Neural cell (in vitro differentiated cells): Measurements from ENCODE around the gene RABL6. TPM values are rescaled to one million over a fixed set of nuclear protein-coding genes. Genes with fewer than 3 reads are reported as not detected.

Experiments
- H2AFZ ChIP-seq: fragments of 200-600, 300-800 bp; sonication (generic), shearing (Covaris generic); 2 replicates; pipeline ENCODE4 v1.6.0; 2014; ENCODE audit warnings: low read depth, mild to moderate bottlenecking, antibody characterized with exemption, low read length, moderate library complexity
- H3F3A ChIP-seq: fragments of 200-600 bp; shearing (Covaris generic); 2 replicates; pipeline ENCODE4 v1.6.1; 2016; ENCODE audit warnings: mild to moderate bottlenecking, moderate library complexity, mixed read lengths, antibody characterized with exemption, low read length; ENCODE audit not compliant: insufficient read depth, poor library complexity, severe bottlenecking
- H3K27ac ChIP-seq: fragments of 200-600, 300-800 bp; sonication (generic), shearing (Covaris generic); 2 replicates; pipeline ENCODE4 v1.5.1; 2014; ENCODE audit warnings: mild to moderate bottlenecking, low read length, moderate library complexity
- H3K27me3 ChIP-seq: fragments of 300-800, 200-600 bp; sonication (generic), shearing (Covaris generic); 2 replicates; pipeline ENCODE4 v1.6.0; 2014; ENCODE audit warnings: mild to moderate bottlenecking, low read depth, low read length, moderate library complexity; ENCODE audit not compliant: insufficient read depth
- H3K36me3 ChIP-seq: fragments of 300-800, 200-600 bp; sonication (generic), shearing (Covaris generic); 2 replicates; pipeline ENCODE4 v1.5.1; 2014; ENCODE audit warnings: mild to moderate bottlenecking, antibody characterized with exemption, low read length, moderate library complexity; ENCODE audit not compliant: insufficient read depth
- H3K4me2 ChIP-seq: fragments of 300-800, 200-600 bp; sonication (generic), shearing (Covaris generic); 2 replicates; pipeline ENCODE4 v1.6.0; 2014; ENCODE audit warnings: mild to moderate bottlenecking, low read length
- H3K4me3 ChIP-seq: fragments of 300-800, 200-600 bp; sonication (generic), shearing (Covaris generic); 2 replicates; pipeline ENCODE4 v1.5.1; 2014; ENCODE audit warnings: mild to moderate bottlenecking, low read length, moderate library complexity
- H3K79me2 ChIP-seq: fragments of 200-600 bp; shearing (Covaris generic); replicated peaks from 2 replicates; pipeline ENCODE4 v1.6.0; 2014; ENCODE audit warnings: mild to moderate bottlenecking, low read length, moderate library complexity; ENCODE audit not compliant: insufficient read depth
- H3K9ac ChIP-seq: fragments of 300-800, 200-600 bp; sonication (generic), shearing (Covaris generic); 2 replicates; pipeline ENCODE4 v1.6.1; 2016; ENCODE audit warnings: mild to moderate bottlenecking, low read length, mixed read lengths
- H3K9me2 ChIP-seq: fragments of 200-600 bp; shearing (Covaris generic); 2 replicates; pipeline ENCODE4 v1.6.1; 2016; ENCODE audit warnings: mild to moderate bottlenecking, low read length, mixed read lengths; ENCODE audit not compliant: insufficient read depth
- H3K9me3 ChIP-seq: fragments of 200-600, 300-800 bp; sonication (generic), shearing (Covaris generic); 2 replicates; pipeline ENCODE4 v1.6.1; 2016; ENCODE audit warnings: mild to moderate bottlenecking, mixed run types, low read length, moderate library complexity, mixed read lengths
- H4K20me1 ChIP-seq: fragments of 200-600 bp; shearing (Covaris generic); 2 replicates; pipeline ENCODE4 v1.6.1; 2016; ENCODE audit warnings: mild to moderate bottlenecking, mixed run types; ENCODE audit not compliant: insufficient read depth
- EP300 ChIP-seq: fragments of 450-650 bp; conservative IDR thresholded peaks from 2 replicates; pipeline ENCODE4 v1.6.1; 2014; ENCODE audit warnings: antibody characterized with exemption, mild to moderate bottlenecking, moderate library complexity; ENCODE audit not compliant: poor library complexity, severe bottlenecking
- EZH2 ChIP-seq: fragments of 200-600, 300-800 bp; shearing (Covaris generic), sonication (generic); IDR thresholded peaks from 2 replicates; pipeline ENCODE4 v1.6.1; 2014; ENCODE audit warnings: antibody characterized with exemption, low read length, borderline replicate concordance, mild to moderate bottlenecking; ENCODE audit not compliant: insufficient read depth, poor library complexity, severe bottlenecking
- MXI1 ChIP-seq: fragments of 450-650 bp; conservative IDR thresholded peaks from 2 replicates; pipeline ENCODE4 v1.6.1; 2014; ENCODE audit warnings: antibody characterized with exemption, mild to moderate bottlenecking; ENCODE audit not compliant: poor library complexity, severe bottlenecking
- POLR2AphosphoS5 ChIP-seq: IDR thresholded peaks from 2 replicates; pipeline ENCODE4 v1.6.1; 2012
- RAD21 ChIP-seq: fragments of 450-650 bp; conservative IDR thresholded peaks from 2 replicates; pipeline ENCODE4 v1.6.1; 2014; ENCODE audit warnings: antibody characterized with exemption, mild to moderate bottlenecking, moderate library complexity
- SMC3 ChIP-seq: fragments of 450-650 bp; conservative IDR thresholded peaks from 2 replicates; pipeline ENCODE4 v1.6.1; 2014; ENCODE audit warnings: antibody characterized with exemption, mild to moderate bottlenecking, moderate library complexity; ENCODE audit not compliant: poor library complexity
- TAF1 ChIP-seq: IDR thresholded peaks from 2 replicates; pipeline ENCODE4 v1.6.1; 2012; ENCODE audit warnings: low read depth
- polyA plus RNA-seq: library from polyadenylated mRNA; depleted of rRNA; stranded (reverse); fragments of >200 nt; gene quantifications from 2 replicates; pipeline ENCODE4 v1.2.3, GENCODE V29; 2014
- TF ChIP-seq, protein P1 (sequence below): IDR thresholded peaks from 2 replicates; pipeline ENCODE4 v1.6.1; 2012; ENCODE audit warnings: borderline replicate concordance
- TF ChIP-seq, protein P2 (sequence below): fragments of 450-650 bp; IDR thresholded peaks from 2 replicates; pipeline ENCODE4 v1.5.1; 2014; ENCODE audit warnings: antibody characterized with exemption, mild to moderate bottlenecking, moderate library complexity; ENCODE audit not compliant: poor library complexity, severe bottlenecking

RABL6 gene
- polyA plus RNA-seq, 1 donor from 2014 or later = 46.4 TPM

DNA sequence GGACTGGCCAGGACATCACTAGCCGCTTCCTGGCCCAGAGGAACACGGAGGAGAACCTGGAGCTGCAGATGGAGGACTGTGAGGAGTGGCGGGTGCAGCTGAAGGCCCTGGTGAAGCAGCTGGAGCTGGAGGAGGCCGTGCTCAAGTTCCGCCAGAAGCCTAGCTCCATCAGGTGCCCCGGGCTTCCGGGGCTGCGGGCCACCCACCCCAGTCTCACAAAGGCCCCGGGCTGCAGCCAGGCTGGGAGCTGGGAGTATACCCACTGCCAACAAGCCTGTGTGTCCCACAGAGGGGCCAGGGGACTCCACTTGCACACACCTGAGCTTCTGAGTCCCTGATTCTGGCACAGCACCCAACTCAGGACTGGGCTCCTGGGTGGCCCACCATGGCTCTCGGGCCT, 1.7 kb upstream of the RABL6 start:
- no peaks in the 10 kb centered on the region for H4K20me1 ChIP-seq
- no peaks in the 10 kb centered on the region for H3K9me2 ChIP-seq
- H3K27me3 ChIP-seq = no peaks in the 10 kb centered on the region
- H3K27ac ChIP-seq = no peak overlapping the region
- H3K4me2 ChIP-seq = no peak overlapping the region
- no peak overlapping the region for H3K4me3 ChIP-seq
- no peaks in the 10 kb centered on the region for H3K9me3 ChIP-seq
- peaks cover 25% of the 10 kb centered on the region for H3K79me2 ChIP-seq
- no peak overlapping the region for H3K9ac ChIP-seq
- H3K36me3 ChIP-seq = no peaks in the 10 kb centered on the region
- H3F3A ChIP-seq = no peaks in the 10 kb centered on the region
- H2AFZ ChIP-seq = no peak overlapping the region
- TF ChIP-seq EZH2 = no peak
- no peak for TF ChIP-seq EP300
- no peak for TF ChIP-seq MXI1
- no peak for TF ChIP-seq POLR2AphosphoS5
- TF ChIP-seq RAD21 = no peak
- TF ChIP-seq, protein P1, sequence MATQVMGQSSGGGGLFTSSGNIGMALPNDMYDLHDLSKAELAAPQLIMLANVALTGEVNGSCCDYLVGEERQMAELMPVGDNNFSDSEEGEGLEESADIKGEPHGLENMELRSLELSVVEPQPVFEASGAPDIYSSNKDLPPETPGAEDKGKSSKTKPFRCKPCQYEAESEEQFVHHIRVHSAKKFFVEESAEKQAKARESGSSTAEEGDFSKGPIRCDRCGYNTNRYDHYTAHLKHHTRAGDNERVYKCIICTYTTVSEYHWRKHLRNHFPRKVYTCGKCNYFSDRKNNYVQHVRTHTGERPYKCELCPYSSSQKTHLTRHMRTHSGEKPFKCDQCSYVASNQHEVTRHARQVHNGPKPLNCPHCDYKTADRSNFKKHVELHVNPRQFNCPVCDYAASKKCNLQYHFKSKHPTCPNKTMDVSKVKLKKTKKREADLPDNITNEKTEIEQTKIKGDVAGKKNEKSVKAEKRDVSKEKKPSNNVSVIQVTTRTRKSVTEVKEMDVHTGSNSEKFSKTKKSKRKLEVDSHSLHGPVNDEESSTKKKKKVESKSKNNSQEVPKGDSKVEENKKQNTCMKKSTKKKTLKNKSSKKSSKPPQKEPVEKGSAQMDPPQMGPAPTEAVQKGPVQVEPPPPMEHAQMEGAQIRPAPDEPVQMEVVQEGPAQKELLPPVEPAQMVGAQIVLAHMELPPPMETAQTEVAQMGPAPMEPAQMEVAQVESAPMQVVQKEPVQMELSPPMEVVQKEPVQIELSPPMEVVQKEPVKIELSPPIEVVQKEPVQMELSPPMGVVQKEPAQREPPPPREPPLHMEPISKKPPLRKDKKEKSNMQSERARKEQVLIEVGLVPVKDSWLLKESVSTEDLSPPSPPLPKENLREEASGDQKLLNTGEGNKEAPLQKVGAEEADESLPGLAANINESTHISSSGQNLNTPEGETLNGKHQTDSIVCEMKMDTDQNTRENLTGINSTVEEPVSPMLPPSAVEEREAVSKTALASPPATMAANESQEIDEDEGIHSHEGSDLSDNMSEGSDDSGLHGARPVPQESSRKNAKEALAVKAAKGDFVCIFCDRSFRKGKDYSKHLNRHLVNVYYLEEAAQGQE = no peak
- no peak for TF ChIP-seq SMC3
- TF ChIP-seq, protein P2, sequence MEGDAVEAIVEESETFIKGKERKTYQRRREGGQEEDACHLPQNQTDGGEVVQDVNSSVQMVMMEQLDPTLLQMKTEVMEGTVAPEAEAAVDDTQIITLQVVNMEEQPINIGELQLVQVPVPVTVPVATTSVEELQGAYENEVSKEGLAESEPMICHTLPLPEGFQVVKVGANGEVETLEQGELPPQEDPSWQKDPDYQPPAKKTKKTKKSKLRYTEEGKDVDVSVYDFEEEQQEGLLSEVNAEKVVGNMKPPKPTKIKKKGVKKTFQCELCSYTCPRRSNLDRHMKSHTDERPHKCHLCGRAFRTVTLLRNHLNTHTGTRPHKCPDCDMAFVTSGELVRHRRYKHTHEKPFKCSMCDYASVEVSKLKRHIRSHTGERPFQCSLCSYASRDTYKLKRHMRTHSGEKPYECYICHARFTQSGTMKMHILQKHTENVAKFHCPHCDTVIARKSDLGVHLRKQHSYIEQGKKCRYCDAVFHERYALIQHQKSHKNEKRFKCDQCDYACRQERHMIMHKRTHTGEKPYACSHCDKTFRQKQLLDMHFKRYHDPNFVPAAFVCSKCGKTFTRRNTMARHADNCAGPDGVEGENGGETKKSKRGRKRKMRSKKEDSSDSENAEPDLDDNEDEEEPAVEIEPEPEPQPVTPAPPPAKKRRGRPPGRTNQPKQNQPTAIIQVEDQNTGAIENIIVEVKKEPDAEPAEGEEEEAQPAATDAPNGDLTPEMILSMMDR = no peak
- no peak for TF ChIP-seq TAF1

DNA sequence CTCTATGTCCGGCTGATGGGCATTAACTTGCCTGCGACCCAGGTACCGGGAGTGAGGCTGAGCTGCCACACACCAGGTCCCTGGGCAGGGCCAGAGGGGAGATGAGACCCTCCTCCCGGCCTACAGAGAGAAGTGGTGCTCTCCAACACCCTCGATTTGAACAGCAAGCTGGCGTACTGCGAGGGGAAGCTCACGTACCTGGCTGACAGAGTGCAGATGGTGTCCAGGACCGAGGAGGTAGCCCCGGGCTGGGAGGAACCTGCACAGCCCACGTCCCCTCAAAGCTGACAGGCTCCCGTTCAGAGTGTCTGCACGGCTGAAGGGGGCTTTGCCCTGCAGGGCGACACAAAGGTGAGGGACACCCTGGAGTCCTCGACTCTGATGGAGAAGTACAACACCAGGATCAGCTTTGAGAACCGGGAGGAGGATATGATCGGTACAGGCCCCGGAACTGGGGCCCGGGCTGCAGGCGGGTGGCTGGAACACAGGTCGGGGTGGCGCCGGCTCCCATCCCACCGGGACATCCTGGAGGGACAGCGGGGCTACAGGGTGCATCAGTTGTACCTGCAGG, 1.0 kb upstream of the RABL6 start:
- no peak overlapping the region for H2AFZ ChIP-seq
- H3K27ac ChIP-seq = no peak overlapping the region
- H3K9me3 ChIP-seq = no peaks in the 10 kb centered on the region
- H3K9ac ChIP-seq = peak overlapping the region; percentile 77
- no peaks in the 10 kb centered on the region for H4K20me1 ChIP-seq
- no peaks in the 10 kb centered on the region for H3K27me3 ChIP-seq
- H3K4me3 ChIP-seq = peak overlapping the region; percentile 80
- no peaks in the 10 kb centered on the region for H3K9me2 ChIP-seq
- H3K79me2 ChIP-seq = peaks cover 28% of the 10 kb centered on the region
- no peaks in the 10 kb centered on the region for H3K36me3 ChIP-seq
- H3K4me2 ChIP-seq = peak overlapping the region; percentile 76
- H3F3A ChIP-seq = no peaks in the 10 kb centered on the region
- TF ChIP-seq MXI1 (no peak), TAF1 (no peak), SMC3 (no peak), RAD21 (no peak), EP300 (no peak), EZH2 (no peak), POLR2AphosphoS5 (no peak)
- TF ChIP-seq, protein P1 = no peak
- TF ChIP-seq, protein P2 = no peak
